Measurements from ENCODE around the gene NACA2. TPM values are rescaled to one million over a fixed set of nuclear protein-coding genes. Genes with fewer than 3 reads are reported as not detected.

Gene NACA2
- total and polyA plus RNA-seq, 2 of the 4 experiments (the other 2 are of a cell fraction): not detected

DNA sequence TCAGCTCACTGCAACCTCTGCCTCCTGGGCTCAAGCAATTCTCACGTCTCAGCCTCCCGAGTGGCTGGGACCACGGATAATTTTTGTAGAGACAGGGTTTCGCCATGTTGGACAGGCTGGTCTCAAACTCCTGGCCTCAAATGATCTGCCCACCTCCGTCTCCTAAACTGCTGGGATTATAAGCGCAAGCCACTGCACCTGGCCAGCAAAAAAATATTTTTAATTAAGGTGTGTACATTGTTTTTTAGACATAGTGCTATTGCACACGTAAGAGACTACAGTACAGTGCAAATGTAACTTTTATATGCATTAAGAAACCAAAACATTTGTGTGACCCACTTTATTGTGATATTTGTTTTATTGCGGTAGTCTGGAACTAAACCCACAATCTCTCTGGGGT, 49.0 kb downstream of the NACA2 start:
- Histone ChIP-seq H3K4ac (ENCODE audit: low read depth, low read length) (no peak overlapping the region), H3K14ac (replicated peaks; ENCODE audit: low read depth, low read length) (no peak overlapping the region), H3K9ac (ENCODE audit: low read depth, low read length) (no peak overlapping the region), H2BK15ac (ENCODE audit: low read depth, low read length) (no peak overlapping the region), H3K27me3 (ENCODE audit: control insufficient read depth, insufficient read depth, low read length) (no peaks in the 10 kb centered on the region; the same call in 1 of the 2 replicates), H3K4me3 (ENCODE audit: insufficient read depth, low read depth, low read length) (no peak overlapping the region), H2BK20ac (ENCODE audit: low read depth, low read length) (no peak overlapping the region), H3K4me1 (ENCODE audit: control insufficient read depth, insufficient read depth, low read length) (no peaks in the 10 kb centered on the region), H3K4me2 (ENCODE audit: low read depth, low read length) (no peak overlapping the region), H4K20me1 (ENCODE audit: insufficient read depth, low read length) (no peaks in the 10 kb centered on the region), H3K36me3 (ENCODE audit: control insufficient read depth, insufficient read depth, low read length) (no peaks in the 10 kb centered on the region), H3K18ac (ENCODE audit: low read depth, low read length) (no peak overlapping the region), H4K5ac (ENCODE audit: low read depth, low read length) (no peak overlapping the region), H4K8ac (ENCODE audit: low read depth in 2 of 2, low read length in 2 of 2) (no peak overlapping the region), H3K23ac (ENCODE audit: low read depth, low read length) (no peak overlapping the region), H3K27ac (ENCODE audit: insufficient read depth, low read length) (no peak overlapping the region), H2AK5ac (ENCODE audit: low read depth, low read length) (no peak overlapping the region), H2BK5ac (ENCODE audit: low read depth, low read length, poor library complexity, severe bottlenecking) (no peak overlapping the region), H3K9me3 (ENCODE audit: control insufficient read depth, insufficient read depth, low read length) (peaks cover 9% of the 10 kb centered on the region; the same call in 1 of the 2 replicates), H2AFZ (replicated peaks; ENCODE audit: low read length, poor library complexity) (no peak overlapping the region), H2AK9ac (replicated peaks; ENCODE audit: low read depth, low read length, poor library complexity) (no peak overlapping the region), H3K79me1 (ENCODE audit: low read depth in 1 of 2, low read length in 2 of 2) (no peaks in the 10 kb centered on the region), H2BK120ac (ENCODE audit: low read depth, low read length) (no peak overlapping the region), H3K9me1 (ENCODE audit: insufficient read depth, low read length) (no peaks in the 10 kb centered on the region), H3K56ac (ENCODE audit: extremely low read depth, insufficient read depth, low read length) (no peak overlapping the region), H4K91ac (ENCODE audit: insufficient read depth, low read depth, low read length) (no peak overlapping the region)
- TF ChIP-seq POLR2A (IDR thresholded peaks at IDR 0.05; ENCODE audit: low read depth, low read length) (no peak), CTCF (conservative IDR thresholded peaks at IDR 0.05; ENCODE audit: low read depth, low read length) (no peak), RAD21 (IDR thresholded peaks at IDR 0.05; ENCODE audit: low read length) (no peak), USF2 (IDR thresholded peaks at IDR 0.05; ENCODE audit: low read depth, low read length) (no peak), ELK1 (IDR thresholded peaks at IDR 0.05; ENCODE audit: borderline replicate concordance, low read depth, low read length) (no peak), SMC3 (IDR thresholded peaks at IDR 0.05; ENCODE audit: low read depth, low read length) (no peak), MAFK (IDR thresholded peaks at IDR 0.05; ENCODE audit: low read depth, low read length) (no peak), MAZ (IDR thresholded peaks at IDR 0.05; ENCODE audit: borderline replicate concordance, low read depth, low read length) (no peak), NFE2L2 (IDR thresholded peaks at IDR 0.05; ENCODE audit: low read depth, low read length) (no peak)
- dilution Hi-C loops (cut with HindIII; ENCODE audit: low sequenced_read_pairs, unreplicated experiment): no loop called here
- POLR2A ChIA-PET (ENCODE audit: unreplicated experiment): no interaction called here
- no TSS peak for BruUV-seq (replicated peaks)
- no peak for DNase-seq
- CTCF ChIA-PET: no interaction called here
- in situ Hi-C loops (cut with MboI; ENCODE audit: low sequenced_read_pairs): no loop called here
- ATAC-seq (ENCODE audit: low read depth): no peak
- WGBS, 2 experiments (ENCODE audit: extremely low coverage in 2 of 2, insufficient read length in 1 of 2): no CpG with 5 or more reads among the region's 8 CpGs
- intact Hi-C loops (cut with micrococcal nuclease): no loop called here

Measured in IMR-90 (cell line).